OCI-LY3 (cell line): Measurements from ENCODE around the gene TCTN1.

Source experiments
- H2AFZ ChIP-seq: fragments of 200-600, 300-600 bp; shearing (Covaris generic); 2 replicates; pipeline ENCODE4 v1.6.0; 2014; ENCODE audit warnings: antibody characterized with exemption, low read depth, low read length
- H3K27ac ChIP-seq: fragments of 200-600, 300-600 bp; sonication (generic); 2 replicates; pipeline ENCODE4 v1.5.1; 2014; ENCODE audit warnings: mild to moderate bottlenecking, low read length, moderate library complexity, mixed read lengths
- H3K27me3 ChIP-seq: fragments of 200-600, 300-600 bp; sonication (generic); 2 replicates; pipeline ENCODE4 v1.6.1; 2014; ENCODE audit warnings: low read depth, low read length, mixed read lengths
- H3K36me3 ChIP-seq: fragments of 200-600, 300-600 bp; sonication (generic); replicated peaks from 2 replicates; pipeline ENCODE3; 2014; ENCODE audit warnings: low read depth, low read length, mixed read lengths
- H3K4me1 ChIP-seq: fragments of 300-600, 200-600 bp; sonication (generic); 2 replicates; pipeline ENCODE4 v1.6.1; 2014; ENCODE audit warnings: low read length, mixed read lengths
- H3K4me2 ChIP-seq: fragments of 200-600, 300-600 bp; sonication (generic); 2 replicates; pipeline ENCODE4 v1.6.1; 2014; ENCODE audit warnings: low read length, mixed read lengths
- H3K4me3 ChIP-seq: fragments of 300-600, 200-600 bp; sonication (generic); 2 replicates; pipeline ENCODE4 v1.5.1; 2014; ENCODE audit warnings: antibody characterized with exemption, mild to moderate bottlenecking, low read length, moderate library complexity
- H3K79me2 ChIP-seq: fragments of 300-600, 200-600 bp; shearing (Covaris generic); 2 replicates; pipeline ENCODE4 v1.6.1; 2014; ENCODE audit warnings: mild to moderate bottlenecking, low read length, mixed read lengths
- H3K9ac ChIP-seq: fragments of 300-600, 200-600 bp; shearing (Covaris generic); 2 replicates; pipeline ENCODE4 v1.6.0; 2014; ENCODE audit warnings: mild to moderate bottlenecking, low read length, moderate library complexity
- H3K9me3 ChIP-seq: fragments of 200-600, 300-600 bp; shearing (Covaris generic); 2 replicates; pipeline ENCODE4 v1.6.1; 2014; ENCODE audit warnings: low read length, mixed read lengths; ENCODE audit not compliant: insufficient read depth
- H4K20me1 ChIP-seq: fragments of 200-600, 300-600 bp; sonication (generic); 2 replicates; pipeline ENCODE4 v1.6.1; 2016; ENCODE audit warnings: low read length, mixed read lengths; ENCODE audit not compliant: insufficient read depth
- EZH2phosphoT487 ChIP-seq: fragments of 200-600 bp; shearing (Covaris generic); IDR thresholded peaks from 2 replicates; pipeline ENCODE4 v1.6.1; 2018; ENCODE audit warnings: antibody characterized with exemption, mixed run types, low read depth
- TF ChIP-seq, protein P1 (sequence below): fragments of 200-600, 300-600 bp; sonication (generic); IDR thresholded peaks from 2 replicates; pipeline ENCODE4 v1.5.1; 2014; ENCODE audit warnings: antibody characterized with exemption, low read length, low read depth

Gene TCTN1

DNA sequence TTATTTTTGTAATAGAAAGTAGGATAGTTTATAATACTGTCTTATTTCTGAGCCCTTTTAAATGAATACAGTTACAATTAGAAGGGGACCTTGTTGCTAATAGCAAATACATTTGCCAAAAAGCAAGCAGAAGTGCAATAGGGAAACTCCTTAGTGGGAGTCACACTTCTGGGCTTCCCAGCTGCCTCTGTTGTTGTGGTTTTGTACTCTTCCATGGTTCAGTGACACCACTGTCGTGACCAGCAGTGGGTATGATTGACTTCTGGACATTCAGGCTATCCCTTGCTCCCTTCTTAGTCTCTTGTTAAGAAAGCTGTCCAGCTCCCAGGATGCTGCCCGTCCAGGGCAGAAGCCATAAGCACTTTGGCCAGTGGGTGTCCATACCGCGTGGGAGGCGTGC lies 22.6 kb downstream of the TCTN1 start:
- Histone ChIP-seq H4K20me1 (no peaks in the 10 kb centered on the region), H3K9ac (no peak overlapping the region), H3K4me2 (no peak overlapping the region), H3K4me1 (0 out of 2 replicates have a peak, but pooled peaks cover 3% of the 10 kb centered on the region), H2AFZ (no peak overlapping the region), H3K36me3 (no peaks in the 10 kb centered on the region), H3K79me2 (no peaks in the 10 kb centered on the region), H3K27ac (no peak overlapping the region), H3K9me3 (no peaks in the 10 kb centered on the region), H3K27me3 (no peaks in the 10 kb centered on the region), H3K4me3 (no peak overlapping the region)
- TF ChIP-seq, protein P1, sequence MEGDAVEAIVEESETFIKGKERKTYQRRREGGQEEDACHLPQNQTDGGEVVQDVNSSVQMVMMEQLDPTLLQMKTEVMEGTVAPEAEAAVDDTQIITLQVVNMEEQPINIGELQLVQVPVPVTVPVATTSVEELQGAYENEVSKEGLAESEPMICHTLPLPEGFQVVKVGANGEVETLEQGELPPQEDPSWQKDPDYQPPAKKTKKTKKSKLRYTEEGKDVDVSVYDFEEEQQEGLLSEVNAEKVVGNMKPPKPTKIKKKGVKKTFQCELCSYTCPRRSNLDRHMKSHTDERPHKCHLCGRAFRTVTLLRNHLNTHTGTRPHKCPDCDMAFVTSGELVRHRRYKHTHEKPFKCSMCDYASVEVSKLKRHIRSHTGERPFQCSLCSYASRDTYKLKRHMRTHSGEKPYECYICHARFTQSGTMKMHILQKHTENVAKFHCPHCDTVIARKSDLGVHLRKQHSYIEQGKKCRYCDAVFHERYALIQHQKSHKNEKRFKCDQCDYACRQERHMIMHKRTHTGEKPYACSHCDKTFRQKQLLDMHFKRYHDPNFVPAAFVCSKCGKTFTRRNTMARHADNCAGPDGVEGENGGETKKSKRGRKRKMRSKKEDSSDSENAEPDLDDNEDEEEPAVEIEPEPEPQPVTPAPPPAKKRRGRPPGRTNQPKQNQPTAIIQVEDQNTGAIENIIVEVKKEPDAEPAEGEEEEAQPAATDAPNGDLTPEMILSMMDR: no peak
- no peak for TF ChIP-seq EZH2phosphoT487

DNA sequence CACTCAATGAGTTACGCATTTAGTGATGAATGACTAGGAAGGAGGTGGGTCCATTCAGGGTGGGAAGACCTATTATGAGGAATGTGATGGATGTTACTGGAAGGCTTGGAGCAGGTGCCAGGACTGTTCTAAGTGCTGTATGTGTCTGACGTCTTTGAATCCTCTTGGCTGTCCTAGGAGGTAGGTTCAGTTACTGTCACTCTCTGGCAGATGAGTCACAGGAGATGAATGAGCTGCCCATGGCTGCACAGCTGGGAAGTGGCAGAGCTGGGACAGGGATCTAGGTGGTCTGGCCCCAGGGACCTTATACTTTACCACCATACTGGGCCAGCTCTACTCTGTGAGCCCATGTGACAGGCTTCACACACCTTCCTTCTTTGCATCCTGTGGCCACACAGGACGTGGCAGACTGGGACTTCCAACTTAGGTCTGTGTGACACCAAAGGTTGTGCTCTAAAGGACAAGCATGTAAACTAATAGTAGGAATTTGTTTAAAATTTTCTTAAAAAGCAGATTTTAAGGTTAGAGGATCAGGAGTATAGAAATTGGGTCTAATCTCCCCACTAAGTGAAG lies 24.0 kb downstream of the TCTN1 start:
- Histone ChIP-seq H3K27ac (no peak overlapping the region), H3K9me3 (no peaks in the 10 kb centered on the region), H3K9ac (no peak overlapping the region), H2AFZ (no peak overlapping the region), H3K4me2 (no peak overlapping the region), H3K36me3 (no peaks in the 10 kb centered on the region), H4K20me1 (no peaks in the 10 kb centered on the region), H3K79me2 (no peaks in the 10 kb centered on the region), H3K4me1 (0 out of 2 replicates have a peak, but pooled peaks cover 3% of the 10 kb centered on the region), H3K4me3 (no peak overlapping the region), H3K27me3 (no peaks in the 10 kb centered on the region)
- TF ChIP-seq, protein P1: no peak
- TF ChIP-seq EZH2phosphoT487: no peak

DNA sequence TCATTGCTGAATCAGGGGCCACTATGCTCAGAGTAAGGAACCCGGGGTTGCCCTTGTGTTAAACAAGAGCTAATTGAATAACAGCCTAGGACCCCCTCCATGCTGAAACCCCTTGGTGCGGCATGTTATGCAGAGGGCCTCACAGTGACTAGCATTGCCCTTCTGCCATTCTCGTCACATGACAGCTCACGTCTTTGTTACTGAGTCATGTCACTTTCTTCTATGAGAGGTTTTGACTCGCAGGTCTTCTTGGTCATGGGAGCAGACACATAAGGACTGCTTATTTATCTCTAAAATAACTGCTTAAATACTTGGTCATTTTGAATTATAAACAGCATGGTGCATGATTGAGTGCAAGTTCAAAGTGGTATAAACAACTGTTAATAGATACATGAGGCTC lies 24.9 kb downstream of the TCTN1 start:
- no peaks in the 10 kb centered on the region for H4K20me1 ChIP-seq
- no peaks in the 10 kb centered on the region for H3K79me2 ChIP-seq
- H3K9me3 ChIP-seq: no peaks in the 10 kb centered on the region
- no peak overlapping the region for H3K4me3 ChIP-seq
- H3K27me3 ChIP-seq: no peaks in the 10 kb centered on the region
- H3K9ac ChIP-seq: no peak overlapping the region
- TF ChIP-seq EZH2phosphoT487: no peak
- TF ChIP-seq, protein P1: no peak
- no peaks in the 10 kb centered on the region for H3K36me3 ChIP-seq
- no peak overlapping the region for H3K4me2 ChIP-seq
- H3K4me1 ChIP-seq: 0 out of 2 replicates have a peak, but pooled peaks cover 3% of the 10 kb centered on the region
- no peak overlapping the region for H2AFZ ChIP-seq
- no peak overlapping the region for H3K27ac ChIP-seq

DNA sequence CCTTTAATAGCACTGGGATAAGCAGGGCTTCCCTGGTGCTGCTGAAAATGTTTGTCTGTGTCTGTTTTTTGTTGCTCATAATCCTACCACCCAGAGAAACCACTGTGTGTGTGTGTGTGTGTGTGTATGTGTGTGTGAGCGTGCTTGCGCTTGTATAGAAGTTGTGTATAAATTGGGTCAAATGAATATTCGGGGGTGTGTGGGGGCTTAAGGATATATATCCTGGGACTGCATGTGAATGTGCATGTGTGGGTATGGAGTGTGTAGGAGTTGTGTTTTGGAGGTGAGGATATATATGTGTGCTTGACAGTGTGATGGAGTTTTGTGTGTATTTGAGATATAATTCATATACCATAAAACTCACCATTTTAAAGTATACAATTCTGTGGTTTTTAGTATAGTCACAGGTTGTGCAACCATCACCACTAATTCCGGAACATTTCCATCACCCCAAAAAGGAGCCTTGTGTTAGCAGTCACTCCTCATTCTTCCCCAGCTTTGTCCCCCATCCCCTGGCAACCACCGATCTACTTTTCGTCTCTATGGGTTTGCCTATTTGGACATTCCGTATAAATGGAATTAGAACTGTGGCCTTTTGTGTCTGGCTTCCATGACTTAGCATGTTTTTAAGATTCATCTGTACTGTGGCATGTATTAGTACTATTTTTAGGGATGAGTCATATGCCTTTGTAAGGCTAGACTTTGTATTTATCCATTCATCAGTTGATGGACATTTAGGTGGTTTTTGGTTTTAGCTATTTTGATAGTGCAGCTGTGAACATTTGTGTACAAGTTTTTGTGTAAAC lies 25.6 kb downstream of the TCTN1 start:
- no peaks in the 10 kb centered on the region for H4K20me1 ChIP-seq
- H2AFZ ChIP-seq: no peak overlapping the region
- no peaks in the 10 kb centered on the region for H3K9me3 ChIP-seq
- no peaks in the 10 kb centered on the region for H3K79me2 ChIP-seq
- 0 out of 2 replicates have a peak, but pooled peaks cover 3% of the 10 kb centered on the region for H3K4me1 ChIP-seq
- no peak for TF ChIP-seq EZH2phosphoT487
- TF ChIP-seq, protein P1: no peak
- no peaks in the 10 kb centered on the region for H3K36me3 ChIP-seq
- no peak overlapping the region for H3K4me2 ChIP-seq
- H3K9ac ChIP-seq: no peak overlapping the region
- H3K27ac ChIP-seq: no peak overlapping the region
- no peaks in the 10 kb centered on the region for H3K27me3 ChIP-seq
- no peak overlapping the region for H3K4me3 ChIP-seq
